Fibroblast of lung (primary cell): ENCODE results near the gene TMEM131. TPM values are rescaled to one million over a fixed set of nuclear protein-coding genes. Genes with fewer than 3 reads are reported as not detected.

ENCODE experiments used
- DNase-seq, 2 donors: peaks; one replicate each; pipeline versions ENCODE4 v3.0.0 to v3.0.0-alpha.2; 2010; ENCODE audit warnings: low read depth in 2 of 2
- H2AFZ ChIP-seq: 2 replicates; pipeline ENCODE4 v1.5.1; 2012; ENCODE audit warnings: low read length, control low read depth, inconsistent platforms
- H3K27ac ChIP-seq: 2 replicates; pipeline ENCODE4 v1.5.1; 2011; ENCODE audit warnings: low read length, control low read depth; ENCODE audit not compliant: insufficient read depth
- H3K27me3 ChIP-seq: 2 replicates; pipeline ENCODE4 v1.5.1; 2011; ENCODE audit warnings: mild to moderate bottlenecking, low read length; ENCODE audit not compliant: control insufficient read depth, insufficient read depth
- H3K36me3 ChIP-seq: 2 replicates; pipeline ENCODE4 v1.5.1; 2011; ENCODE audit warnings: low read length; ENCODE audit not compliant: control insufficient read depth, insufficient read depth
- H3K4me1 ChIP-seq: 2 replicates; pipeline ENCODE4 v1.5.1; 2011; ENCODE audit warnings: low read length; ENCODE audit not compliant: control insufficient read depth, insufficient read depth; ENCODE audit errors: extremely low read depth
- H3K4me2 ChIP-seq: 2 replicates; pipeline ENCODE4 v1.5.1; 2011; ENCODE audit warnings: low read length, control low read depth; ENCODE audit not compliant: insufficient read depth; ENCODE audit errors: extremely low read depth
- H3K4me3 ChIP-seq, 4 experiments: fragments of 200-600 bp in 1 of 4; sonication (generic) in 1 of 4; replicated peaks in 1 of 4; 2 replicates each; pipeline ENCODE4 v1.5.1; 2011 to 2016; ENCODE audit warnings: low read length in 4 of 4, low read depth in 3 of 4, mild to moderate bottlenecking in 3 of 4, control low read depth in 2 of 4, inconsistent platforms in 1 of 4, mixed read lengths in 1 of 4; ENCODE audit not compliant: insufficient read depth in 1 of 4; ENCODE audit errors: control extremely low read depth in 1 of 4
- H3K79me2 ChIP-seq: 2 replicates; pipeline ENCODE4 v1.5.1; 2012; ENCODE audit warnings: mild to moderate bottlenecking, low read length, inconsistent platforms; ENCODE audit not compliant: control insufficient read depth, insufficient read depth
- H3K9ac ChIP-seq: 2 replicates; pipeline ENCODE4 v1.5.1; 2011; ENCODE audit warnings: mild to moderate bottlenecking, low read length, control low read depth; ENCODE audit not compliant: insufficient read depth
- H3K9me3 ChIP-seq: 2 replicates; pipeline ENCODE4 v1.5.1; 2012; ENCODE audit warnings: low read depth, low read length; ENCODE audit not compliant: control insufficient read depth, insufficient read depth
- H4K20me1 ChIP-seq: 2 replicates; pipeline ENCODE4 v1.5.1; 2011; ENCODE audit warnings: low read length; ENCODE audit not compliant: control insufficient read depth, insufficient read depth; ENCODE audit errors: extremely low read depth
- EZH2 ChIP-seq: IDR thresholded peaks from 2 replicates; pipeline ENCODE4 v1.5.1; 2012; ENCODE audit warnings: low read length, control low read depth, mild to moderate bottlenecking; ENCODE audit errors: missing control alignments
- polyA plus RNA-seq, 2 donors: library from polyadenylated mRNA; depleted of rRNA in 1 of 2; stranded (reverse) in 1 of 2; unstranded in 1 of 2; fragments of >200 nt; gene quantifications; 2 replicates each; pipeline ENCODE4 v1.2.1, GENCODE V29; 2011 to 2012; ENCODE audit warnings: missing spikeins in 1 of 2
- total RNA-seq: library from RNA; depleted of rRNA; stranded (reverse); fragments of >200 nt; gene quantifications from 2 replicates; pipeline ENCODE4 v1.2.1, GENCODE V29; 2014
- TF ChIP-seq, protein P1 (sequence below), 2 donors: IDR thresholded peaks in 1 of 2; conservative IDR thresholded peaks in 1 of 2; 1 replicate in 1 of 2; 2 replicates in 1 of 2; pipeline ENCODE4 v1.5.1; 2011 to 2012; ENCODE audit warnings: low read length in 2 of 2, control low read depth in 1 of 2, inconsistent platforms in 1 of 2, low read depth in 1 of 2, mild to moderate bottlenecking in 1 of 2

The TMEM131 gene
- total and polyA plus RNA-seq, 2 donors (not counting 1 experiment from before 2014, with no cell fraction given): 18.1 to 32.4 TPM

DNA sequence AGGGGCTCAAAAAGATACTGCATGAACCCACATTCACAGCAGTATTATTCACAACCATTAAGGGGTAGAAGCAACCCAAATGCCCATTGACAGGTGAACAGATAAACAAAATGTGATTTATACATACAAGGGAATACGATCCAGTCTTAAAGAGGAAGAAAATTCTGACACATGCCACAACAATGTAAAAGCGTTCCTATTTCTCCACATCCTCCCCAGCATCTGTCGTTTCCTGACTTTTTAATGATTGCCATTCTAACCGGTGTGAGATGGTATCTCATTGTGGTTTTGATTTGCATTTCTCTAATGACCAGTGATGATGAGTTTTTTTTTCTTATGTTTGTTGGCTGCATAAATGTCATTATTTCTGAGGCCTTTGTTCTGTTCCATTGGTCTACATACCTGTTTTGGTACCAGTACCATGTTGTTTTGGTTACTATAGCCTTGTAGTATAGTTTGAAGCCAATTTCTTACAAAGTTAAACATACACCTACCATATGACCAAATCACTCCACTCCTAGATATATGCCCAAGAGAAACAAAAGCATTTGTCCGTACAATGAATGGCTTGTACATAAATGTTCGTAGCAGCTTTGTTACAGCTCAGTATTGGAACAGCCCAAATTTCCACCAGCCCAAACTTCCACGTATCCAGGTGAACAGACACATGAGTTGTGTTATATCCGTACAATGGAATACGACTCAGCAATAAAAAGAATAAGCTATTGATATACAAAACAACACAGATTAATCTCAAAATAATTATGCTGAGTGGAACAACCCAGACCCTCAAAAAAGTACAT is 85.1 kb downstream of the TMEM131 start:
- no peak overlapping the region for H3K9ac ChIP-seq
- H4K20me1 ChIP-seq: peaks cover 1% of the 10 kb centered on the region
- no peak overlapping the region for H3K4me2 ChIP-seq
- peak in 1 of 2 donors; percentile 60 for DNase-seq
- no peaks in the 10 kb centered on the region for H3K9me3 ChIP-seq
- H3K79me2 ChIP-seq: no peaks in the 10 kb centered on the region
- no peaks in the 10 kb centered on the region for H3K4me1 ChIP-seq
- TF ChIP-seq, protein P1, sequence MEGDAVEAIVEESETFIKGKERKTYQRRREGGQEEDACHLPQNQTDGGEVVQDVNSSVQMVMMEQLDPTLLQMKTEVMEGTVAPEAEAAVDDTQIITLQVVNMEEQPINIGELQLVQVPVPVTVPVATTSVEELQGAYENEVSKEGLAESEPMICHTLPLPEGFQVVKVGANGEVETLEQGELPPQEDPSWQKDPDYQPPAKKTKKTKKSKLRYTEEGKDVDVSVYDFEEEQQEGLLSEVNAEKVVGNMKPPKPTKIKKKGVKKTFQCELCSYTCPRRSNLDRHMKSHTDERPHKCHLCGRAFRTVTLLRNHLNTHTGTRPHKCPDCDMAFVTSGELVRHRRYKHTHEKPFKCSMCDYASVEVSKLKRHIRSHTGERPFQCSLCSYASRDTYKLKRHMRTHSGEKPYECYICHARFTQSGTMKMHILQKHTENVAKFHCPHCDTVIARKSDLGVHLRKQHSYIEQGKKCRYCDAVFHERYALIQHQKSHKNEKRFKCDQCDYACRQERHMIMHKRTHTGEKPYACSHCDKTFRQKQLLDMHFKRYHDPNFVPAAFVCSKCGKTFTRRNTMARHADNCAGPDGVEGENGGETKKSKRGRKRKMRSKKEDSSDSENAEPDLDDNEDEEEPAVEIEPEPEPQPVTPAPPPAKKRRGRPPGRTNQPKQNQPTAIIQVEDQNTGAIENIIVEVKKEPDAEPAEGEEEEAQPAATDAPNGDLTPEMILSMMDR (conservative IDR thresholded peaks at IDR 0.05 in 1 of 2, IDR thresholded peaks at IDR 0.05 in 1 of 2; ENCODE audit: low read depth in 1 of 2, low read length in 2 of 2): no peak
- no peak for TF ChIP-seq EZH2
- no peaks in the 10 kb centered on the region for H3K27me3 ChIP-seq
- peaks cover 1% of the 10 kb centered on the region for H3K36me3 ChIP-seq
- no peak overlapping the region for H3K4me3 ChIP-seq
- H3K27ac ChIP-seq: no peak overlapping the region
- no peak overlapping the region for H2AFZ ChIP-seq

- Histone ChIP-seq H3K9ac (no peak overlapping the region), H3K4me1 (no peaks in the 10 kb centered on the region), H3K9me3 (no peaks in the 10 kb centered on the region), H3K4me2 (no peak overlapping the region), H4K20me1 (peaks cover 1% of the 10 kb centered on the region), H3K27ac (no peak overlapping the region), H2AFZ (no peak overlapping the region), H3K36me3 (peaks cover 1% of the 10 kb centered on the region), H3K79me2 (no peaks in the 10 kb centered on the region), H3K27me3 (no peaks in the 10 kb centered on the region), H3K4me3 (no peak overlapping the region)
- DNase-seq: no peak
- TF ChIP-seq, protein P1 (conservative IDR thresholded peaks at IDR 0.05 in 1 of 2, IDR thresholded peaks at IDR 0.05 in 1 of 2; ENCODE audit: low read depth in 1 of 2, low read length in 2 of 2): no peak
- TF ChIP-seq EZH2: no peak
These were observed 87.5 kb downstream of the TMEM131 start for GRCh38 chr2:97908208-97908676.

DNA sequence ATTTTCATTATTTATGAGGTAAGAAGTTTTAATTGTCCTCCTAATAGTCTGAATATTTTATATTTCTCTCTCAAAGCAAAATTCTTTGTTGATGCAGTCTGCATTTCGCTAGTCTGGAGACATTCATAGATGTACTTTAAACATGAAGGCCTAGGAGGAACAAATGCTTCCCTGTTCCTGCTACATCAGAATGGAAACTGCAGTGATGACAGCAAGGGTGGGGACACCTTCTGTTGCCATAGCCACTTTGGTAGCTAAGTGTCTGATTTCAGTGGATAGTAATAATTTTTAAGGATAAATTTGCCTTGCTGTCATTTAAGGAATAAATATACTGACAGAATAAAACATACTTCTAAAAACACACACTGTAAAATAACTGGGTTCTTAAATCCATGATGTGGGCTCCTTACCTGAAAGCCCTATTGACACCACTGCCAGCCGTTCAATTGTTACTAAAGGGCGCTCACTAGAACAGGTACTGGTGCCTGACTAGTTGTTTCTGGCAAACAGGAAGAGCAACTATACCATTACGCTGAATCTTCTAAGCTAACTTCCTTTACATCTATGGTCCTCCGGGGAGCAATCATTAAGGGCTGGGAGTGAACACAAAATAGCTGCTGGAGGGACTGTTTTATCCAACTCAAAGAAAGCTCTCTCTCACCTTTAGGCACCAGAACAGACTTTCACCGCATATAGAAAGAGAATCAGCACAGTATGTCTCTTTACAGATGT is 88.2 kb downstream of the TMEM131 start:
- Histone ChIP-seq H3K4me1 (no peaks in the 10 kb centered on the region), H3K27ac (no peak overlapping the region), H3K9me3 (no peaks in the 10 kb centered on the region), H2AFZ (no peak overlapping the region), H3K36me3 (peaks cover 1% of the 10 kb centered on the region), H3K4me3 (no peak overlapping the region), H3K9ac (no peak overlapping the region), H3K79me2 (no peaks in the 10 kb centered on the region), H3K27me3 (no peaks in the 10 kb centered on the region), H4K20me1 (peaks cover 1% of the 10 kb centered on the region), H3K4me2 (no peak overlapping the region)
- DNase-seq: no peak
- no peak for TF ChIP-seq EZH2
- TF ChIP-seq, protein P1 (conservative IDR thresholded peaks at IDR 0.05 in 1 of 2, IDR thresholded peaks at IDR 0.05 in 1 of 2; ENCODE audit: low read depth in 1 of 2, low read length in 2 of 2): no peak
